GM19455 (cell line): ENCODE measurements around the gene NHEJ1.

Experiments
- ATAC-seq: cut with Tn5 transposase; IDR thresholded peaks from one replicate; pipeline ENCODE4 v1.9.1; 2021; ENCODE audit not compliant: unreplicated experiment

NHEJ1 gene

DNA sequence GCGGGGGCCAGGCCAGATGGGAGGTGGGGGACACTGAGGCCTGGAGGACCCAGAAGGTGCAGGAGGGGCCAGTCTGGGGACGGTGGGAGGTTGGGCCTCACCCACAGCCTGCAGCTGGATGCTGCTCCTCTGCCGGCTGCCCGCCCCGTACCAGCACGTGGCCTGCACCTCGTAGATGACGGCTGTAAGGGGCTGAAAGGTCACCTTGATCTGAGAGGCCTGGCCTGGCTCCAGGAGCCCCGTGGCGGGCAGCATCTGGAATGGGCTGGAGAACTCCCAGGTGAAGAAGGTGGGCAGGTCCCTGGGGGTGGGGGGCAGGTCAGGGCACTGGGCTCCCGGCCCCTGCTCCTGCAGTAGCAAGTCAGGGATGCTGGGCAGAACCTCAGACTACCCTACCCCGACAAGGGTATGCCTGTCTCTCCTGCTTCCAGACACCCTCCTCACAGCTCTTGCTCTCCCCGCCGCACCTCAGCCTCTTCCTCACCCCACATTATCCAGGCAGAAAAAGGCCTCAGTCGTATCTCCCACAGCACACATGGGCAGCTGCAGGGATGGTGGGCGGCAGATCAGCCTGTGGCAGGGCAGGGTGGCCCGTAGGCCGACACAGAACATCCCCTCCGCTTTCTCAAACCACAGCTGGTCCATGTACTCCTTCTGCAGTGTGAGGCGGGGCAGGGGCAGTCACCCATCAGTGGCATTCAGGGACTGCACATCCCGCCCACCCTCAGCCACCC lies 129.4 kb downstream of the NHEJ1 start:
- ATAC-seq, result no peak

DNA sequence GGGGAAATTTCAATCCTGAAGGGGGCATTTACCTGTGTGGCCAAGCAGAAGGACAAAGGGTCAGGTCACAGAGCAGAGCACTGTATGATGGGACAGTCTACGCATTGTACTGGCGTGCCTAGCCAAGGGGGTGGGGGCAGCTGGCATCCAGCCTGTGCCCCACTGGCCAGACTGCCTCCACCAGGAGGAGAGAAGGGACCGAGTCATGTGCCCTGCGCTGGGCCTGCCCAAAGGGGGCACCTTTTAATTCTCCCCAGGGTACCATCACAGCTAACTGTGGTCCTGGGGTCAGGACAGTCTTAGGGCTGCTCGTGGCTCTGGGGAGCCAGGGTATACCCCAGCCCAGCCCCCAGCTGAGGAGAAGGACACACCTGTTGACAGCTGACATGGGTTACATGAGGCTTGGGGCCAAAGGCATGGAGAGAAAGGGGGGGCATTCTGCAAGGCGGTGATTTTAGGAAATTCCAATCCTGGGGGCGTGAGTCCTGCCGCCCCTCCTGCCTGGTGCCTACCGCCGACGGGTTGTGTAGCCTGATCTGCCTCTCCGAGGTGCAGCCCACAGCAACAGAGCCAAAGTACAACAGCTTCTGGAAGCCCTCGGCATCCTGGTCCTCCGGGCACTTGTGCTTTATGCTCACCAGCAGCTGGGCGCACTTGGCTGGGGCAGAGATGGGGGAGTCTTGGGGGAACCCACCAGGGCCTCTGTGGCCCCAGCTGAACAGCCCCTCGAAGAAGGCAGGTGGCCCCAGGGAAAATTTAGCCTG lies 130.3 kb downstream of the NHEJ1 start:
- no peak for ATAC-seq

DNA sequence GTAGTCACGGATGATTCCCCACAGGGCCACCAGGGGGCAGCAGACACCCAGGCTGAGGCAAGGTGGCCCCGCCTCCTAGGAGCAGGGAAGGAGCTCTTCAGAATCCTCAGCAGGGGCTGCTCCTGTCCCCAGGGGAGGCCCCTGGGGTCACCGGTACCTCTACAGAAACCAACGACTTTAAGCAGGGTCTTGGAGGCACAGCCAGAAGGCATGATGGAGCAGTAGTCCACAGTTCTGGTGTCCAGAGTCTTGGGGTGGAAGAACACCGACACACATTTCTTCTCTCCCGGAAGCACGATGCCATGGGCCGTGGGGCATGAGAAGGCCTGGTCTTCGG lies 130.8 kb downstream of the NHEJ1 start:
- ATAC-seq, result peak; percentile 88

DNA sequence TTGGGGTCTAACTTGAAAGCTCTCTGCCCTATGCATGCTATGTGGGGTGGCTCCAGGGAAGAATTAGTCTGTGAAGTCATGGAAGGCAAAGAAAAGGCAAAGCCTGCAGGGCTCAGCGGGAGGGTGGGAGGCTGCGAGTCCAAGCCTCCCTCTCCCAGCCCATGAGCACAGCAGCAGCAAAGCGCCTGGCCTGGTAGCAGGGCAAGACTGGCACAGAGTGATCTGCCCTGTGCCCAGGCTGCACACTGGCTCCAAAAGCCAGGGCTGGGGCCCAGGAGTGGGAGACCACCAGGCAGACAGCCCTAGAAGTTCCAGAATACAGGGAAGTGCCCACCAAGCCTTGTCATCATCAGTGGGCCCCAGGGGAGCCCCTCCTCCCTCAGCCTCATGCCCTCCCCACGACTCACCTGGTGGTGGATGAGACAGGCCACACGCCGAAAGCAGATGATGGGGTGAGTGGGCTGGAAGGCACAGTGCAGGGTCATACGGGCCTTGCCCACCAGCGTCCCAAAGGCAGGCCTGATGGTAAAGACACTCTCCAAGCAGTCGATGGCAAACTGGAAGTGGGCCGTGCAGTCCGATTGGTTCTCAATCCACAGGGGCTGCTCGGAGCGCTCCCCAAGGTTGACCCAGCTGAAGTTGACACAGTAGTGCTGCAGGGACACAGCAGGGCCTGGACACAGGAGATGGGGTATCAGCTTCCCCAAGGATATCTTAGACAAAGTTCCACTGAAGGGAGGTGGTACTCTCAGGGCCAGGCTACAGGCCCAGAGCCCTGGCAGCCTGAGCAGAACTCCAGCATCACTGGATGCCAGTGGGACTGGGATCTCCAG lies 131.4 kb downstream of the NHEJ1 start:
- ATAC-seq, result peak; percentile 13

DNA sequence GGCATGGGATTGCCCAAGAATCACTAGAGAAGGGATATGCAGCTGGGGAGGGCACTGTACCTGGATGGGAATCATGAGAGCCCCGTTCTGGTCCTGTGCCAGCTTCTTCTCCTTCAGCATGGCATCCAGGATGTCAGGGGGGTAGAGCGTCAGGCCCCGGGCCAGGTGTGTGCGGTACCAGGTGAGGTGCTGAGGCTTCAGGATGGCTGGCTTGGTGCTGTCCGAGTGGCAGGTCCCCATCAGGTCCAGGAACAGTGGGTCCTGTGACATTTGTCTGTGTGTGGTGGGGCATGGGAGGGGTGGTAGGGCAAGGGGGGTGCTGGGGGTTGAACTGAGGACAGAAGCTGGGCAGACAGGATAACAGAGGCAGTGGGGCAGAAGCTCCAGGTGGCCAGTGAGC lies 132.5 kb downstream of the NHEJ1 start:
- no peak for ATAC-seq

DNA sequence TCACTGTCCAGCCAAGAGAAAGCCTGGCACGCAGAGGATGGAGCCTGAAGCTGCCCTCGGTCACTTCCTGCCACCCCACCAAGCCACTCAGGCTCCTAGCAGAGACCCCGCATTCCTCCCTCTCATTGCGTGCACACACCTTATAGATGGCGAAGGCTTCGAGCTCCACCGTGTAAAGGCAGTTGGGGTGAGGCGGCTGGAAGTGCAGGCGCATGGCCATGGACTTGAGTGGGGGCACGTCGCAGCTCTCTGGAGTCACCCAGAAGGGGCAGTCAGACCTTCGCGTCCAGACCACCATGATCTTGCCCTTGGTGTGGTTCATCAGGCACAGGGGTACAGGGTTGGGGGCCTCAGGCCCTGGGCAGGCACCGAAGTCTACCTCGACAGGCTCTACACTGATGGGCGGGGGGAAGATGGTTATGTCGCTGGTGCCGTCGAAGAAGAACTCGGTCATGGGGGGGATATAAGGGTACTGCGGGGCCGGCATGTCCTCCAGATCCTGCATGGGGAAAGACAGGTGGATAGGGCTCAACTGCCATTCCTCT lies 133.0 kb downstream of the NHEJ1 start:
- no peak for ATAC-seq

DNA sequence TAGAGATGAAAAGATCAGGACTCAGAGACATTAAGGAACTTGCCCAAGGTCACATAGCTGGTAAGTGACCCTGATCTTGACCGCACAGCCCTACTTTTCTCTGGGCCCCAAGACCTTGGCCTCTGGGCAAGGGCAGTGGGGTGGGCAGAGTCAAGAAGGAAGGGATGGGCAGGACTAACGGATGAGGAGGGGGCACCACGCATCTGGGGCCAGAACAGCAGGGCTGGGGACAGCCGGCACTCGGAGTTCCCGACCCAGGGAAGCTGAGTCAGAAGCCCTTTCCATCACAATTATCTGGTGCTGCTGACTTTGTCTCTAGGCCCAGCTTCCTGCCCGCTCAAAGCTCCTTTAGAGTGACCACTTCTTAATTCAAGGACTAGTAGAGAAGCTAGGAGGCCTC lies 133.7 kb downstream of the NHEJ1 start:
- ATAC-seq, result no peak

DNA sequence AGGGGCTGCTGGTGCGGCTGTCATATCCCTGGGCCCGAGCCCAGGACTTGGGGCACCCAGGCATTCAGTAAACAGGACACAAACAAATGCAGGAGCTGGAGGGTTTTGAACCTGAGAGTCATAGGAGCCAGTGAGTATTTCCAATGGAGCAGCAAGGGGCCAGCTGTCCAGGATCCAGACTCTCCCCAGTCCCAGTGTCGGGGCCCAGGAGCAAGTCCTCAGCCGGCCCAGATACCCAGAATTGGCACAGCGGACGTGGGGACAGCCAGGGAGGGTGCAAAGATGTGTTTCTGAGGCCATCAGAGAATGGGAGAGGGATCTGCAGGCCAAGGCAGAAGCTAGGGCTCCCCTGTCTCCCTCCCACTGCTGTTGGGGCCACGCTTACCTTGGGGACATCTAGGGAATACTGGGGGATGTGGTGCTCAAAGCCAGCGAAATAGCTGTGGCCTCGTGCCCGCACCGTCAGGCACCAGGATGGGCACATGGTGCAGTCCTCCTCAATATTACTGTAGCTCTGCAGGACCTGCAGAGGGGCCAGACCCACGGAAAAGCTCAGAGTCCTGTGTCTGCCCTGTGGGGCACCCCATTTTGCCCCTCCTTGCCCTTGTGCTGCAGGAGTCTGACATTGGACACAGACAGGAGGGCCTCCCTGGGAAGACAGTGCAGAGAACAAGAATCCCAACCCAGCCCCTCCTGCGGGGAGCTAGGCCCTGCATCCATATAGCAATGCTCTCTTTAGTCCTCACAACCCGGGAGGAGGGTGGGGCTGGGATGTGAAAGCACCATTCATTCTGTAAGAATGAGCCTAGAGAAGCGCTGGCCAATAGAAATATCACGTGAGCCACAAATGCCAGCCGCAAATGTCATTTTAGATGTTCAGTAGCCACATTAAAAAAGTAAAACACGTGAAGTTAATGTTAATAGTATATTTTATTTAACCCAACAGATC lies 134.7 kb downstream of the NHEJ1 start:
- no peak for ATAC-seq
